GM12878 (cell line): Measurements from ENCODE around the gene ANKRD65. TPM values are rescaled to one million over a fixed set of nuclear protein-coding genes. Genes with fewer than 3 reads are reported as not detected.

ENCODE experiments used
- ATAC-seq: fragments of 200-7000 bp; cut with Tn5 transposase; 3 replicates; pipeline ENCODE4 v1.9.1; 2020; ENCODE audit warnings: mild to moderate bottlenecking, moderate library complexity
- BruUV-seq: library from RNA; stranded (reverse); fragments of 400-500 nt; replicated peaks from 2 replicates; lab custom pipeline; 2021; lab: Mats Ljungman, UMichigan
- CTCF ChIA-PET: fragments of 300-600 bp; sonication (Branson Sonifier 250); formaldehyde crosslinking; extraction: SDS; loops from one replicate; lab custom pipeline; 2021; ENCODE audit warnings: inconsistent platforms; lab: Yijun Ruan, JAX
- POLR2A ChIA-PET: fragments of 350-600 bp; formaldehyde crosslinking; extraction: SDS; loops from one replicate; lab custom pipeline; 2021; ENCODE audit warnings: inconsistent platforms; lab: Charles Lee
- RAD21 ChIA-PET: fragments of 300-600 bp; sonication (Branson Sonifier 250); formaldehyde crosslinking; loops from one replicate; lab custom pipeline; 2023; ENCODE audit warnings: antibody characterized with exemption; ENCODE audit not compliant: unreplicated experiment; lab: Charles Lee
- SMC1A ChIA-PET: fragments of 300-600 bp; sonication (Branson Sonifier 250); formaldehyde crosslinking; loops from one replicate; lab custom pipeline; 2023; ENCODE audit not compliant: unreplicated experiment, uncharacterized antibody; lab: Charles Lee
- DNase-seq: peaks from one replicate; pipeline ENCODE4 v3.0.0-alpha.2; 2011; ENCODE audit warnings: low read depth, low spot score
- FAIRE-seq: peaks from 3 replicates; lab custom pipeline; 2011; peaks lifted over from hg19 to GRCh38; lab: Jason Lieb, UNC
- H2AFZ ChIP-seq: 2 replicates; pipeline ENCODE4 v1.6.0; 2011; ENCODE audit warnings: low read depth, low read length, control low read depth; ENCODE audit not compliant: control insufficient read depth
- H3K27ac ChIP-seq: 2 replicates; pipeline ENCODE4 v1.5.1; 2011; ENCODE audit warnings: control low read depth; ENCODE audit not compliant: control insufficient read depth, insufficient read depth
- H3K27me3 ChIP-seq, 2 experiments: replicated peaks in 1 of 2; 2 replicates each; pipeline versions ENCODE4 v1.6.0 to v1.6.1; 2011; ENCODE audit warnings: low read length in 1 of 2; ENCODE audit not compliant: control insufficient read depth in 2 of 2, insufficient read depth in 2 of 2
- H3K36me3 ChIP-seq, 2 experiments: 2 replicates each; pipeline ENCODE4 v1.5.1; 2011; ENCODE audit warnings: low read length in 1 of 2; ENCODE audit not compliant: control insufficient read depth in 2 of 2, insufficient read depth in 2 of 2
- H3K4me1 ChIP-seq: 2 replicates; pipeline ENCODE4 v1.6.1; 2011; ENCODE audit warnings: mild to moderate bottlenecking, low read length, moderate library complexity, mixed read lengths; ENCODE audit not compliant: control insufficient read depth, insufficient read depth
- H3K4me2 ChIP-seq: 2 replicates; pipeline ENCODE4 v1.6.0; 2011; ENCODE audit warnings: control low read depth; ENCODE audit not compliant: control insufficient read depth, insufficient read depth
- H3K4me3 ChIP-seq: fragments of 200-600 bp; sonication (generic); 2 replicates; pipeline ENCODE4 v1.5.1; 2016
- H3K79me2 ChIP-seq: 2 replicates; pipeline ENCODE4 v1.6.0; 2011; ENCODE audit warnings: low read length; ENCODE audit not compliant: control insufficient read depth, insufficient read depth
- H3K9ac ChIP-seq: 2 replicates; pipeline ENCODE4 v1.8.0; 2011; ENCODE audit warnings: low read length, control low read depth, mixed read lengths; ENCODE audit not compliant: control insufficient read depth, insufficient read depth
- H3K9me3 ChIP-seq: replicated peaks from 3 replicates; pipeline ENCODE4 v1.5.1; 2011; ENCODE audit warnings: mild to moderate bottlenecking, low read length; ENCODE audit not compliant: control insufficient read depth, insufficient read depth
- H4K20me1 ChIP-seq: 2 replicates; pipeline ENCODE4 v1.6.0; 2011; ENCODE audit not compliant: control insufficient read depth, insufficient read depth
- E2F8 ChIP-seq: fragments of 450-650 bp; IDR thresholded peaks from 2 replicates; pipeline ENCODE4 v1.6.1; 2018; ENCODE audit warnings: mild to moderate bottlenecking, low read depth, moderate library complexity; ENCODE audit not compliant: partially characterized antibody
- EP300 ChIP-seq, 2 experiments: fragments of 150-350 bp in 1 of 2; IDR thresholded peaks; 2 replicates each; pipeline ENCODE4 v1.6.1; 2011 to 2012; ENCODE audit warnings: low read depth in 2 of 2, low read length in 2 of 2, borderline replicate concordance in 1 of 2, improper control_type of control experiment in 1 of 2, inconsistent platforms in 1 of 2; ENCODE audit not compliant: control insufficient read depth in 1 of 2
- NBN ChIP-seq: fragments of 450-650 bp; IDR thresholded peaks from 2 replicates; pipeline ENCODE4 v1.6.1; 2016
- PAX8 ChIP-seq: fragments of 450-650 bp; IDR thresholded peaks from 2 replicates; pipeline ENCODE4 v1.6.1; 2017; ENCODE audit warnings: mild to moderate bottlenecking, moderate library complexity
- POLR2A ChIP-seq: IDR thresholded peaks from 2 replicates; pipeline ENCODE4 v1.6.1; 2011; ENCODE audit warnings: low read depth, mild to moderate bottlenecking, low read length
- SPI1 ChIP-seq: IDR thresholded peaks from 2 replicates; pipeline ENCODE4 v1.6.1; 2011; ENCODE audit warnings: low read depth, mild to moderate bottlenecking, low read length, moderate library complexity, borderline replicate concordance; ENCODE audit not compliant: insufficient read depth
- WGBS: methylation state at CpG from one replicate; pipeline ENCODE4 v1.1.6; 2016; ENCODE audit warnings: low lambda C conversion rate; ENCODE audit not compliant: insufficient replicate concordance, insufficient coverage; ENCODE audit errors: missing lambda C conversion rate; 5-methylcytosine and 5-hydroxymethylcytosine counted together
- in situ Hi-C: fragments of 300-500 bp; cut with MboI; formaldehyde crosslinking; loops from 9 replicates; pipeline ENCODE4 v1.14.3; 2018; ENCODE audit warnings: mixed read lengths
- intact Hi-C: fragments of 100-400 bp; cut with micrococcal nuclease; formaldehyde crosslinking; loops from one replicate; pipeline ENCODE4 v1.14.2; 2022; ENCODE audit not compliant: unreplicated experiment
- polyA plus RNA-seq, 11 experiments: library from polyadenylated mRNA; depleted of rRNA in 4 of 11; unstranded in 6 of 11; stranded (reverse) in 5 of 11; fragments of >200 nt; fragmentation: Nextera tagmentation in 4 of 11; fragmentation: Illumina TruSeq in 1 of 11; extraction: Ambion mirVana in 4 of 11; extraction: Trizol in 1 of 11; gene quantifications; 1 replicate in 1 of 11; 2 replicates in 10 of 11; pipeline versions ENCODE4 v1.2.1 to v1.2.3, GENCODE V29; 2011 to 2016; ENCODE audit warnings: inconsistent platforms in 2 of 11, missing spikeins in 2 of 11, low read depth in 1 of 11
- total RNA-seq, 4 experiments: library from RNA; depleted of rRNA in 3 of 4; stranded (reverse); fragments of >200 nt in 3 of 4; fragmentation: Illumina TruSeq in 1 of 4; extraction: Trizol in 1 of 4; gene quantifications; 2 replicates each; pipeline versions ENCODE4 v1.2.1 to v1.2.3, GENCODE V29; 2013 to 2021
- TF ChIP-seq, protein P1 (sequence below): fragments of 450-650 bp; formaldehyde crosslinking; IDR thresholded peaks from 2 replicates; pipeline ENCODE4 v1.4.0; 2022; ENCODE audit warnings: mild to moderate bottlenecking, moderate library complexity
- TF ChIP-seq, protein P2 (sequence below): fragments of 450-650 bp; IDR thresholded peaks from 2 replicates; pipeline ENCODE4 v1.6.1; 2017; ENCODE audit warnings: mild to moderate bottlenecking
- TF ChIP-seq, protein P3 (sequence below): fragments of 450-650 bp; conservative IDR thresholded peaks from 2 replicates; pipeline ENCODE4 v1.6.1; 2017; ENCODE audit warnings: mild to moderate bottlenecking, moderate library complexity
- TF ChIP-seq, protein P4 (sequence below): fragments of 150-350 bp; IDR thresholded peaks from 2 replicates; pipeline ENCODE4 v1.6.1; 2014; ENCODE audit warnings: mild to moderate bottlenecking, low read depth, low read length

Gene ANKRD65
- total and polyA plus RNA-seq, 10 of the 15 experiments (the other 5 are each of a cell fraction or from before 2014, with no cell fraction given), result 0.05 to 2.8 (median 0.37) TPM

- no peaks in the 10 kb centered on the region for H3K79me2 ChIP-seq
- no TSS peak for BruUV-seq
- ChIA-PET POLR2A (interaction anchor here (1.0 to 1.3 kb wide), 3 partner anchors 14 to 460 kb away, joined by 3 read pairs; no protein-coding TSS in a partner anchor), SMC1A (no interaction called here), CTCF (interaction anchor here (1.8 to 2.3 kb wide), 2 partner anchors 60 to 64 kb away, joined by 5 to 9 read pairs; partner anchors contain the start of gene AURKAIP1), RAD21 (interaction anchor here (2.0 kb wide), 1 partner anchor 28 kb away, joined by 8 read pairs; the partner anchor contains the start of gene MRPL20)
- no peak overlapping the region for H3K9ac ChIP-seq
- ATAC-seq, result no peak
- peak overlapping the region; percentile 63; the same call in 1 of the 2 replicates for H3K4me2 ChIP-seq
- H3K4me1 ChIP-seq, result peaks cover 22% of the 10 kb centered on the region
- no peak overlapping the region for H3K27ac ChIP-seq
- 18% methylated on average over 31 of the region's 40 CpGs for WGBS
- peaks cover 0 to 11% of the 10 kb centered on the region in 2 experiments; a peak in 3 of 4 replicates for H3K27me3 ChIP-seq
- DNase-seq, result no peak
- no peaks in the 10 kb centered on the region for H3K36me3 ChIP-seq
- H4K20me1 ChIP-seq, result no peaks in the 10 kb centered on the region
- H3K4me3 ChIP-seq, result peak overlapping the region; percentile 57; the same call in 1 of the 2 replicates
- no peak overlapping the region for H2AFZ ChIP-seq
- no peak for FAIRE-seq
- intact Hi-C loops, result no loop called here
- in situ Hi-C loops, result no loop called here
- H3K9me3 ChIP-seq, result no peaks in the 10 kb centered on the region
- TF ChIP-seq NBN, result no peak
- TF ChIP-seq, protein P1, sequence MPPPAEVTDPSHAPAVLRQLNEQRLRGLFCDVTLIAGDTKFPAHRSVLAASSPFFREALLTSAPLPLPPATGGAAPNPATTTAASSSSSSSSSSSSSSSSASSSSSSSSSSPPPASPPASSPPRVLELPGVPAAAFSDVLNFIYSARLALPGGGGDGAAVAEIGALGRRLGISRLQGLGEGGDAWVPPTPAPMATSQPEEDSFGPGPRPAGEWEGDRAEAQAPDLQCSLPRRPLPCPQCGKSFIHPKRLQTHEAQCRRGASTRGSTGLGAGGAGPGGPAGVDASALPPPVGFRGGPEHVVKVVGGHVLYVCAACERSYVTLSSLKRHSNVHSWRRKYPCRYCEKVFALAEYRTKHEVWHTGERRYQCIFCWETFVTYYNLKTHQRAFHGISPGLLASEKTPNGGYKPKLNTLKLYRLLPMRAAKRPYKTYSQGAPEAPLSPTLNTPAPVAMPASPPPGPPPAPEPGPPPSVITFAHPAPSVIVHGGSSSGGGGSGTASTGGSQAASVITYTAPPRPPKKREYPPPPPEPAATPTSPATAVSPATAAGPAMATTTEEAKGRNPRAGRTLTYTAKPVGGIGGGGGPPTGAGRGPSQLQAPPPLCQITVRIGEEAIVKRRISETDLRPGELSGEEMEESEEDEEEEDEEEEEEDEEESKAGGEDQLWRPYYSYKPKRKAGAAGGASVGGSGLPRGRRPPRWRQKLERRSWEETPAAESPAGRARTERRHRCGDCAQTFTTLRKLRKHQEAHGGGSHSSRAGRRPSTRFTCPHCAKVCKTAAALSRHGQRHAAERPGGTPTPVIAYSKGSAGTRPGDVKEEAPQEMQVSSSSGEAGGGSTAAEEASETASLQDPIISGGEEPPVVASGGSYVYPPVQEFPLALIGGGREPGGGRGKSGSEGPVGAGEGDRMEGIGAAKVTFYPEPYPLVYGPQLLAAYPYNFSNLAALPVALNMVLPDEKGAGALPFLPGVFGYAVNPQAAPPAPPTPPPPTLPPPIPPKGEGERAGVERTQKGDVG, result no peak
- TF ChIP-seq, protein P2, sequence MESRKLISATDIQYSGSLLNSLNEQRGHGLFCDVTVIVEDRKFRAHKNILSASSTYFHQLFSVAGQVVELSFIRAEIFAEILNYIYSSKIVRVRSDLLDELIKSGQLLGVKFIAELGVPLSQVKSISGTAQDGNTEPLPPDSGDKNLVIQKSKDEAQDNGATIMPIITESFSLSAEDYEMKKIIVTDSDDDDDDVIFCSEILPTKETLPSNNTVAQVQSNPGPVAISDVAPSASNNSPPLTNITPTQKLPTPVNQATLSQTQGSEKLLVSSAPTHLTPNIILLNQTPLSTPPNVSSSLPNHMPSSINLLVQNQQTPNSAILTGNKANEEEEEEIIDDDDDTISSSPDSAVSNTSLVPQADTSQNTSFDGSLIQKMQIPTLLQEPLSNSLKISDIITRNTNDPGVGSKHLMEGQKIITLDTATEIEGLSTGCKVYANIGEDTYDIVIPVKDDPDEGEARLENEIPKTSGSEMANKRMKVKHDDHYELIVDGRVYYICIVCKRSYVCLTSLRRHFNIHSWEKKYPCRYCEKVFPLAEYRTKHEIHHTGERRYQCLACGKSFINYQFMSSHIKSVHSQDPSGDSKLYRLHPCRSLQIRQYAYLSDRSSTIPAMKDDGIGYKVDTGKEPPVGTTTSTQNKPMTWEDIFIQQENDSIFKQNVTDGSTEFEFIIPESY, result no peak
- TF ChIP-seq, protein P3, sequence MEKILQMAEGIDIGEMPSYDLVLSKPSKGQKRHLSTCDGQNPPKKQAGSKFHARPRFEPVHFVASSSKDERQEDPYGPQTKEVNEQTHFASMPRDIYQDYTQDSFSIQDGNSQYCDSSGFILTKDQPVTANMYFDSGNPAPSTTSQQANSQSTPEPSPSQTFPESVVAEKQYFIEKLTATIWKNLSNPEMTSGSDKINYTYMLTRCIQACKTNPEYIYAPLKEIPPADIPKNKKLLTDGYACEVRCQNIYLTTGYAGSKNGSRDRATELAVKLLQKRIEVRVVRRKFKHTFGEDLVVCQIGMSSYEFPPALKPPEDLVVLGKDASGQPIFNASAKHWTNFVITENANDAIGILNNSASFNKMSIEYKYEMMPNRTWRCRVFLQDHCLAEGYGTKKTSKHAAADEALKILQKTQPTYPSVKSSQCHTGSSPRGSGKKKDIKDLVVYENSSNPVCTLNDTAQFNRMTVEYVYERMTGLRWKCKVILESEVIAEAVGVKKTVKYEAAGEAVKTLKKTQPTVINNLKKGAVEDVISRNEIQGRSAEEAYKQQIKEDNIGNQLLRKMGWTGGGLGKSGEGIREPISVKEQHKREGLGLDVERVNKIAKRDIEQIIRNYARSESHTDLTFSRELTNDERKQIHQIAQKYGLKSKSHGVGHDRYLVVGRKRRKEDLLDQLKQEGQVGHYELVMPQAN, result no peak
- no peak for TF ChIP-seq POLR2A
- no peak for TF ChIP-seq SPI1
- TF ChIP-seq EP300 (IDR thresholded peaks at IDR 0.05; ENCODE audit: borderline replicate concordance in 1 of 2, control insufficient read depth in 1 of 2, low read depth in 2 of 2, low read length in 2 of 2), result no peak
- no peak for TF ChIP-seq PAX8
- TF ChIP-seq E2F8, result no peak
- TF ChIP-seq, protein P4, sequence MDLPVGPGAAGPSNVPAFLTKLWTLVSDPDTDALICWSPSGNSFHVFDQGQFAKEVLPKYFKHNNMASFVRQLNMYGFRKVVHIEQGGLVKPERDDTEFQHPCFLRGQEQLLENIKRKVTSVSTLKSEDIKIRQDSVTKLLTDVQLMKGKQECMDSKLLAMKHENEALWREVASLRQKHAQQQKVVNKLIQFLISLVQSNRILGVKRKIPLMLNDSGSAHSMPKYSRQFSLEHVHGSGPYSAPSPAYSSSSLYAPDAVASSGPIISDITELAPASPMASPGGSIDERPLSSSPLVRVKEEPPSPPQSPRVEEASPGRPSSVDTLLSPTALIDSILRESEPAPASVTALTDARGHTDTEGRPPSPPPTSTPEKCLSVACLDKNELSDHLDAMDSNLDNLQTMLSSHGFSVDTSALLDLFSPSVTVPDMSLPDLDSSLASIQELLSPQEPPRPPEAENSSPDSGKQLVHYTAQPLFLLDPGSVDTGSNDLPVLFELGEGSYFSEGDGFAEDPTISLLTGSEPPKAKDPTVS, result no peak
Measured at GRCh38 chr1:1435911-1436629, 15.0 kb upstream of the ANKRD65 start.
